ENCODE results near the gene TXK. TPM values are rescaled to one million over a fixed set of nuclear protein-coding genes. Genes with fewer than 3 reads are reported as not detected.

The TXK gene
- total and polyA plus RNA-seq, 2 experiments from 2014 or later = not detected

- no peaks in the 10 kb centered on the region for H3K36me3 ChIP-seq (ENCODE audit: low read depth)
- 2 to 6% methylated on average over 2 of the region's 2 CpGs for WGBS, 2 experiments (ENCODE audit: low coverage in 1 of 2, low lambda C conversion rate in 2 of 2, missing lambda C conversion rate in 2 of 2)
- H3K4me3 ChIP-seq = no peak overlapping the region
- DNase-seq = peak; percentile 49
- H3K9ac ChIP-seq = no peak overlapping the region
- no peak overlapping the region for H3K4me2 ChIP-seq (ENCODE audit: unreplicated experiment)
- no peak overlapping the region for H3K27ac ChIP-seq
- no peaks in the 10 kb centered on the region for H3K9me3 ChIP-seq (ENCODE audit: low read depth)
- no peaks in the 10 kb centered on the region for H3F3A ChIP-seq (ENCODE audit: insufficient read depth)
- no peaks in the 10 kb centered on the region for H4K20me1 ChIP-seq (ENCODE audit: insufficient read depth)
- no peaks in the 10 kb centered on the region for H3K27me3 ChIP-seq (replicated peaks; ENCODE audit: insufficient read depth)
- TF ChIP-seq EZH2phosphoT487 (IDR thresholded peaks at IDR 0.05; ENCODE audit: insufficient read depth, low read depth) (no peak), EZH2 (IDR thresholded peaks at IDR 0.05; ENCODE audit: insufficient read depth, poor library complexity, severe bottlenecking) (no peak)
- no peaks in the 10 kb centered on the region for H3K79me2 ChIP-seq (ENCODE audit: insufficient read depth)
- H3K9me2 ChIP-seq (ENCODE audit: insufficient read depth) = no peaks in the 10 kb centered on the region
- H3K4me1 ChIP-seq (ENCODE audit: insufficient read depth) = no peaks in the 10 kb centered on the region
- in situ Hi-C loops (cut with MboI) = no loop called here
- H2AFZ ChIP-seq = 0 out of 2 replicates have a peak overlapping the region, but pooled peaks have one; percentile 36
Measured at GRCh38 chr4:48025005-48025404, 109.0 kb downstream of the TXK start.

- H3K36me3 ChIP-seq (ENCODE audit: low read depth) = no peaks in the 10 kb centered on the region
- no peak overlapping the region for H3K4me3 ChIP-seq
- no peaks in the 10 kb centered on the region for H3F3A ChIP-seq (ENCODE audit: insufficient read depth)
- WGBS, 2 experiments (ENCODE audit: low coverage in 1 of 2, low lambda C conversion rate in 2 of 2, missing lambda C conversion rate in 2 of 2) = 25 to 26% methylated on average over 4 of the region's 4 CpGs
- TF ChIP-seq EZH2phosphoT487 (IDR thresholded peaks at IDR 0.05; ENCODE audit: insufficient read depth, low read depth) (no peak), EZH2 (IDR thresholded peaks at IDR 0.05; ENCODE audit: insufficient read depth, poor library complexity, severe bottlenecking) (no peak)
- H3K27me3 ChIP-seq (replicated peaks; ENCODE audit: insufficient read depth) = no peaks in the 10 kb centered on the region
- no peaks in the 10 kb centered on the region for H3K79me2 ChIP-seq (ENCODE audit: insufficient read depth)
- in situ Hi-C loops (cut with MboI) = no loop called here
- no peaks in the 10 kb centered on the region for H3K9me3 ChIP-seq (ENCODE audit: low read depth)
- DNase-seq = no peak
- H3K4me2 ChIP-seq (ENCODE audit: unreplicated experiment) = no peak overlapping the region
- H2AFZ ChIP-seq = 0 out of 2 replicates have a peak overlapping the region, but pooled peaks have one; percentile 36
- H3K9me2 ChIP-seq (ENCODE audit: insufficient read depth) = no peaks in the 10 kb centered on the region
- H3K9ac ChIP-seq = no peak overlapping the region
- no peaks in the 10 kb centered on the region for H3K4me1 ChIP-seq (ENCODE audit: insufficient read depth)
- no peak overlapping the region for H3K27ac ChIP-seq
- no peaks in the 10 kb centered on the region for H4K20me1 ChIP-seq (ENCODE audit: insufficient read depth)
Measured at GRCh38 chr4:48024522-48024921, 109.5 kb downstream of the TXK start.

- WGBS, 2 experiments (ENCODE audit: low coverage in 1 of 2, low lambda C conversion rate in 2 of 2, missing lambda C conversion rate in 2 of 2) = 85 to 93% methylated on average over 3 of the region's 3 CpGs
- no peaks in the 10 kb centered on the region for H3K36me3 ChIP-seq (ENCODE audit: low read depth)
- no peak overlapping the region for H3K4me3 ChIP-seq
- no peak for DNase-seq
- H3K27me3 ChIP-seq (replicated peaks; ENCODE audit: insufficient read depth) = no peaks in the 10 kb centered on the region
- H3K27ac ChIP-seq = no peak overlapping the region
- no peaks in the 10 kb centered on the region; the same call in 1 of the 2 replicates for H3F3A ChIP-seq (ENCODE audit: insufficient read depth)
- H3K4me1 ChIP-seq (ENCODE audit: insufficient read depth) = no peaks in the 10 kb centered on the region
- H4K20me1 ChIP-seq (ENCODE audit: insufficient read depth) = no peaks in the 10 kb centered on the region
- H3K9ac ChIP-seq = no peak overlapping the region
- in situ Hi-C loops (cut with MboI) = no loop called here
- no peaks in the 10 kb centered on the region for H3K9me3 ChIP-seq (ENCODE audit: low read depth)
- no peak overlapping the region for H2AFZ ChIP-seq
- no peaks in the 10 kb centered on the region for H3K9me2 ChIP-seq (ENCODE audit: insufficient read depth)
- TF ChIP-seq EZH2 (IDR thresholded peaks at IDR 0.05; ENCODE audit: insufficient read depth, poor library complexity, severe bottlenecking) (no peak), EZH2phosphoT487 (IDR thresholded peaks at IDR 0.05; ENCODE audit: insufficient read depth, low read depth) (no peak)
- H3K79me2 ChIP-seq (ENCODE audit: insufficient read depth) = no peaks in the 10 kb centered on the region
- no peak overlapping the region for H3K4me2 ChIP-seq (ENCODE audit: unreplicated experiment)
Measured at GRCh38 chr4:48022192-48022799, 111.8 kb downstream of the TXK start.

GRCh38 chr4:48021100-48021499, 113.0 kb downstream of the TXK start:
- no peaks in the 10 kb centered on the region for H3K79me2 ChIP-seq (ENCODE audit: insufficient read depth)
- in situ Hi-C loops (cut with MboI) = no loop called here
- TF ChIP-seq EZH2phosphoT487 (IDR thresholded peaks at IDR 0.05; ENCODE audit: insufficient read depth, low read depth) = no peak
- no peak for TF ChIP-seq EZH2 (IDR thresholded peaks at IDR 0.05; ENCODE audit: insufficient read depth, poor library complexity, severe bottlenecking)
- no peaks in the 10 kb centered on the region for H4K20me1 ChIP-seq (ENCODE audit: insufficient read depth)
- no peak overlapping the region for H2AFZ ChIP-seq
- H3K4me2 ChIP-seq (ENCODE audit: unreplicated experiment) = no peak overlapping the region
- no peaks in the 10 kb centered on the region for H3K9me2 ChIP-seq (ENCODE audit: insufficient read depth)
- H3K36me3 ChIP-seq (ENCODE audit: low read depth) = no peaks in the 10 kb centered on the region
- no peaks in the 10 kb centered on the region; the same call in 1 of the 2 replicates for H3F3A ChIP-seq (ENCODE audit: insufficient read depth)
- 51 to 52% methylated on average over 1 of the region's 1 CpG for WGBS, 2 experiments (ENCODE audit: low coverage in 1 of 2, low lambda C conversion rate in 2 of 2, missing lambda C conversion rate in 2 of 2)
- H3K27me3 ChIP-seq (replicated peaks; ENCODE audit: insufficient read depth) = no peaks in the 10 kb centered on the region
- no peak overlapping the region for H3K9ac ChIP-seq
- no peak for DNase-seq
- H3K9me3 ChIP-seq (ENCODE audit: low read depth) = no peaks in the 10 kb centered on the region
- no peaks in the 10 kb centered on the region for H3K4me1 ChIP-seq (ENCODE audit: insufficient read depth)
- no peak overlapping the region for H3K4me3 ChIP-seq
- no peak overlapping the region for H3K27ac ChIP-seq

Measured in GM23248 (cell line).